ENCODE results near the gene CDT1. TPM values are rescaled to one million over a fixed set of nuclear protein-coding genes. Genes with fewer than 3 reads are reported as not detected.

The CDT1 gene
- polyA plus RNA-seq, 1 experiment = 1.2 TPM

DNA sequence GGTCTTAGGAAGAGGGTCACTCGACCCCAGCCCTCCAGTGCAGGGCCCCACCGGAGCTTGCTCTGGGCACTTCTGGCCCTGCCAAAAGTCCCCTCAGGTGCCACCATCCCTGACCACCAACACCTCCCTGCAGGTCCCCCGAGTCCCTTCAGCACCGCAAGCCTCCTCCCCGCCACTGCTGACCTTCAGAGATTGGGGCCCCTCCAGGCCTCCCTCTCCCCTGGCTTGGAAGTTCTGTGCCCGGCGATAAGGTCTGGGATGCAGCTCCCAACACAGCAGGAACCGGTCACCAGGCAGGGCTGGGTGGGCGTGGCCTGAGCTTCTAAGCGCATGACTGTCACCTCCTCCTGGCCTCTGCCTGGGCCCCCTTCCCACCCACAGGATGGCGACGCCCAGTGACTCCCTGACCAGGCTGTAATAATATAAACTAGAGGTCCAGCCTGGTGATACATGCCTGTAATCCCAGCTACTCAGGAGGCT is 29.7 kb upstream of the CDT1 start:
- Histone ChIP-seq H3K27ac (ENCODE audit: low read depth, low read length) (peak overlapping the region; percentile 95), H3K9me3 (ENCODE audit: control insufficient read depth, insufficient read depth, low read length) (no peaks in the 10 kb centered on the region; the same call in 1 of the 2 replicates), H3K27me3 (ENCODE audit: control insufficient read depth, insufficient read depth, low read length) (no peaks in the 10 kb centered on the region), H3K4me3 (ENCODE audit: low read depth, low read length) (peak overlapping the region; percentile 36)
- ChIA-PET POLR2A (interaction anchor here (0.7 to 2.6 kb wide), 8 partner anchors 8 to 37 kb away, joined by 3 to 20 read pairs (median 5); partner anchors contain the start of gene PIEZO1), CTCF (interaction anchor here (1.2 to 1.3 kb wide), 2 partner anchors 10 to 36 kb away, joined by 5 to 7 read pairs; partner anchors contain the start of gene PIEZO1)
- no peak for DNase-seq (ENCODE audit: low read depth, low spot score)
- TF ChIP-seq CTCF (IDR thresholded peaks at IDR 0.05; ENCODE audit: low read depth, low read length) = no peak

GRCh38 chr16:88774544-88775393 is 28.8 kb upstream of the CDT1 start:
- TF ChIP-seq CTCF (IDR thresholded peaks at IDR 0.05; ENCODE audit: low read depth, low read length) = no peak
- no peak overlapping the region for H3K4me3 ChIP-seq (ENCODE audit: low read depth, low read length)
- ChIA-PET POLR2A (interaction anchor here (1.3 to 2.6 kb wide), 4 partner anchors 7 to 27 kb away, joined by 3 to 20 read pairs (median 6); no protein-coding TSS in a partner anchor), CTCF (interaction anchor here (1.2 to 1.3 kb wide), 2 partner anchors 9 to 37 kb away, joined by 5 to 7 read pairs; partner anchors contain the start of gene PIEZO1)
- H3K9me3 ChIP-seq (ENCODE audit: control insufficient read depth, insufficient read depth, low read length) = no peaks in the 10 kb centered on the region; the same call in 1 of the 2 replicates
- DNase-seq (ENCODE audit: low read depth, low spot score) = no peak
- peak overlapping the region; percentile 95 for H3K27ac ChIP-seq (ENCODE audit: low read depth, low read length)
- no peaks in the 10 kb centered on the region for H3K27me3 ChIP-seq (ENCODE audit: control insufficient read depth, insufficient read depth, low read length)

DNA sequence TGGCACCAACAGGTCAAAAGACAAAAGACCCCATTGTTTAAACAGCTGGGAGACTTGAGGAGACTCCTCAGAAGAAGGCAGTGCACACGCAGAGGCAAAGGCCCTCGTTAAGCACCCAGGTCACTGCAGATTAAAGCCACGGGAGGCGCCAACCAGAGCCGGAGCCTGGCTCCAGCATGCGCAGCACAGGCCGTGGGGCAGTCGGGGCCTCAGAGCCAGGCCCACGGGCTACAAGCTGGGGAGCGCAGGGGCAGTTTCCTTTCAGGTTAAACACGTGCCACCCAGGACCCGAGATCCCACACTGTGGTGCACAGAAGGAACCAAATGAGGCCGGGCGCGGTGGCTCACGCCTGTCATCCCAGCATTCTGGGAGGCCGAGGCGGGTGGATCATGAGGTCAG is 27.8 kb upstream of the CDT1 start:
- Histone ChIP-seq H3K4me3 (ENCODE audit: low read depth, low read length) (no peak overlapping the region), H3K27me3 (ENCODE audit: control insufficient read depth, insufficient read depth, low read length) (no peaks in the 10 kb centered on the region), H3K9me3 (ENCODE audit: control insufficient read depth, insufficient read depth, low read length) (no peaks in the 10 kb centered on the region; the same call in 1 of the 2 replicates), H3K27ac (ENCODE audit: low read depth, low read length) (no peak overlapping the region)
- POLR2A ChIA-PET = interaction anchor here (0.7 to 0.9 kb wide), 2 partner anchors 16 to 206 kb away, joined by 3 to 5 read pairs; no protein-coding TSS in a partner anchor
- no peak for DNase-seq (ENCODE audit: low read depth, low spot score)
- no peak for TF ChIP-seq CTCF (IDR thresholded peaks at IDR 0.05; ENCODE audit: low read depth, low read length)
- CTCF ChIA-PET = no interaction called here

DNA sequence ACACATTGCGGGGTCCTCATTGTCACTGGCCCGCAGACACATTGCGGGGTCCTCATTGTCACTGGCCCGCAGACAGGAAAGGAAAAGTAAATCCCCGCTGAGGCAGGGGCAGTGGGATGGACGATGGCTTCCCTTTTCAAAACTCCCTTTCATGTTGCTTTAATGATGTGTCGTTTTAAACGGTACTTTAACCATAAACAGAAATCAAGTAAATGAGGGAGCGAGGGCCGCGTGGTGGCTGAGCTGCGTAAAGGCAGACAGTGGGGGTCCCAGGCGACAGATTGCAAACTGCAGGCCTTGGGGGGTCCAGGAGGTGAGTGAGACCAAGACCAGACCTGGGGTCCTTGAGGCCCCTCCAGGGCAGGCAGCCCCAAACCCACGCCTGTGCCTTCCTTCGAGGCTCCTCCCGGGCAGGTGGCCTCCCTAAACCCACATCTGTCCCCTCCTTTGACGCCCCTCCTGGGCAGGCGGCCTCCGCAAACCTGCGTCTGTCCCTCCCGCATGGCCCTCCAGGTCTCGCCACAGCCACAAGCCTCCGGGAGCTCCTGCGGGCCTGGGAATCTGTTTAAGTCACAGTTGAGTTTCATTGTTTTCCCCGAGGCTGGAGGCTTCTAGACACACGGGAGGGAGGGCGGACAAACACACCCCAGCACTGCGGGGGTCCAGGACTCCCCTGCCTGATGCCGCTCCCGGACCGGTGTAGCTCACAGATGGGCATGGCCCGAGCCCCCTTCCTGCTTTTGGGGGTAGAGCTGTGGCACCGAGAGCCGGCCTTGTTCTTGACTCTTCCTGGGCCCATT is 25.9 kb upstream of the CDT1 start:
- ChIA-PET POLR2A (interaction anchor here (0.5 to 1.4 kb wide), 2 partner anchors 15 to 174 kb away, joined by 3 to 8 read pairs; no protein-coding TSS in a partner anchor), CTCF (interaction anchor here (1.2 kb wide), 1 partner anchor 34 kb away, joined by 3 read pairs; no protein-coding TSS in a partner anchor)
- DNase-seq (ENCODE audit: low read depth, low spot score) = no peak
- TF ChIP-seq CTCF (IDR thresholded peaks at IDR 0.05; ENCODE audit: low read depth, low read length) = no peak
- no peaks in the 10 kb centered on the region; the same call in 1 of the 2 replicates for H3K9me3 ChIP-seq (ENCODE audit: control insufficient read depth, insufficient read depth, low read length)
- H3K4me3 ChIP-seq (ENCODE audit: low read depth, low read length) = no peak overlapping the region
- H3K27me3 ChIP-seq (ENCODE audit: control insufficient read depth, insufficient read depth, low read length) = no peaks in the 10 kb centered on the region
- no peak overlapping the region for H3K27ac ChIP-seq (ENCODE audit: low read depth, low read length)

Measured in AG04450 (cell line).